Measurements from ENCODE around the gene WNT7B. TPM values are rescaled to one million over a fixed set of nuclear protein-coding genes. Genes with fewer than 3 reads are reported as not detected.
A peak's percentile ranks its signal among the peaks of the same experiment; 100 is the strongest.
"Not testable (repeated sequence)": the region's sequence is repeated elsewhere in the genome, so short reads cannot be mapped to it uniquely, and the experiment has no call there.

WNT7B gene
- total and polyA plus RNA-seq, 2 of the 8 experiments (the other 6 are each of a cell fraction or from before 2014, with no cell fraction given) = 0.14 to 0.24 TPM

- TF ChIP-seq MAX (IDR thresholded peaks at IDR 0.05) (peak; percentile 55), RAD21 (IDR thresholded peaks at IDR 0.05 in 1 of 2, conservative IDR thresholded peaks at IDR 0.05 in 1 of 2; ENCODE audit: low read depth in 2 of 2, low read length in 2 of 2) (peak; percentile 84 to 86), CEBPB (IDR thresholded peaks at IDR 0.05; ENCODE audit: low read depth, low read length) (peak; percentile 51), CREB1 (IDR thresholded peaks at IDR 0.05) (0 out of 2 replicates have a peak, but pooled peaks have one; percentile 34)
These were observed 29.5 kb upstream of the WNT7B start (continued) for GRCh38 chr22:46006379-46007002.

- H3K23ac ChIP-seq (ENCODE audit: insufficient read length); H3K18ac ChIP-seq (ENCODE audit: extremely low read depth, low read length); H3K79me1 ChIP-seq (ENCODE audit: low read depth, low read length); H4K8ac ChIP-seq (ENCODE audit: extremely low read depth, insufficient read depth, low read length); H2BK120ac ChIP-seq (replicated peaks; ENCODE audit: low read depth, low read length); H2BK20ac ChIP-seq (ENCODE audit: low read length); H4K91ac ChIP-seq (replicated peaks; ENCODE audit: insufficient read length, low read length); H3K4me3 ChIP-seq (ENCODE audit: extremely low read depth in 1 of 4, insufficient read depth in 2 of 4, low read depth in 3 of 4, low read length in 4 of 4); H2AFZ ChIP-seq (ENCODE audit: low read length); H2BK5ac ChIP-seq (ENCODE audit: low read depth, low read length); FAIRE-seq; H3K23me2 ChIP-seq (ENCODE audit: low read depth, low read length); DNase-seq (ENCODE audit: low read depth in 1 of 2, low spot score in 2 of 2); H3K9me3 ChIP-seq (ENCODE audit: insufficient read depth in 2 of 2, low read depth in 1 of 2, low read length in 1 of 2); H3K36me3 ChIP-seq (ENCODE audit: control insufficient read depth in 2 of 4, insufficient read depth in 4 of 4, low read length in 3 of 4); H3K4me1 ChIP-seq (replicated peaks in 1 of 4; ENCODE audit: control insufficient read depth in 3 of 4, insufficient read depth in 4 of 4, low read length in 3 of 4); H3K4me2 ChIP-seq (ENCODE audit: insufficient read depth in 1 of 2, low read depth in 2 of 2, low read length in 2 of 2); H3K9ac ChIP-seq (replicated peaks in 1 of 4; ENCODE audit: extremely low read depth in 1 of 4, low read depth in 3 of 4, low read length in 3 of 4); H3K27me3 ChIP-seq (replicated peaks in 1 of 4; ENCODE audit: control insufficient read depth in 3 of 4, extremely low read depth in 1 of 4, insufficient read depth in 3 of 4, low read length in 3 of 4); H2BK12ac ChIP-seq (ENCODE audit: low read depth, low read length); H4K20me1 ChIP-seq (replicated peaks in 1 of 2; ENCODE audit: control insufficient read depth in 1 of 2, insufficient read depth in 2 of 2, low read length in 2 of 2); H3K79me2 ChIP-seq (ENCODE audit: control insufficient read depth in 1 of 2, insufficient read depth in 2 of 2, low read length in 2 of 2); H3K4ac ChIP-seq (replicated peaks; ENCODE audit: insufficient read length, low read depth, low read length); H3K56ac ChIP-seq (replicated peaks; ENCODE audit: insufficient read length, low read depth, low read length); H2BK15ac ChIP-seq (ENCODE audit: low read length); H4K5ac ChIP-seq (ENCODE audit: insufficient read length, low read depth, low read length); H3K27ac ChIP-seq (ENCODE audit: low read depth, low read length); H3K14ac ChIP-seq (ENCODE audit: insufficient read length); H2AK5ac ChIP-seq (ENCODE audit: low read depth, low read length): not testable (repeated sequence)
- WGBS, 2 experiments (ENCODE audit: extremely low coverage in 1 of 2, insufficient coverage in 1 of 2, insufficient read length in 1 of 2, insufficient replicate concordance in 2 of 2, low coverage in 1 of 2, low lambda C conversion rate in 2 of 2, missing lambda C conversion rate in 1 of 2) = 89% methylated on average over 12 of the region's 15 CpGs; no CpG with 5 or more reads in 1 of the 2 experiments
- ChIA-PET CTCF (ENCODE audit: partially characterized antibody) (interaction anchor here (1.2 to 5.8 kb wide), 20 partner anchors 9 to 127 kb away, joined by 3 to 147 read pairs (median 15); no protein-coding TSS in a partner anchor), POLR2A (ENCODE audit: partially characterized antibody) (interaction anchor here (0.9 kb wide), 1 partner anchor 112 kb away, joined by 3 read pairs; no protein-coding TSS in a partner anchor)
These were observed 28.2 kb upstream of the WNT7B start for GRCh38 chr22:46005116-46005705.
